ENCODE results near the gene RNF224. TPM values are rescaled to one million over a fixed set of nuclear protein-coding genes. Genes with fewer than 3 reads are reported as not detected.

RNF224 gene
- total and polyA plus RNA-seq, 2 of the 13 experiments (the other 11 are each of a cell fraction or from before 2014, with no cell fraction given) = 0.09 TPM; not detected in 1

DNA sequence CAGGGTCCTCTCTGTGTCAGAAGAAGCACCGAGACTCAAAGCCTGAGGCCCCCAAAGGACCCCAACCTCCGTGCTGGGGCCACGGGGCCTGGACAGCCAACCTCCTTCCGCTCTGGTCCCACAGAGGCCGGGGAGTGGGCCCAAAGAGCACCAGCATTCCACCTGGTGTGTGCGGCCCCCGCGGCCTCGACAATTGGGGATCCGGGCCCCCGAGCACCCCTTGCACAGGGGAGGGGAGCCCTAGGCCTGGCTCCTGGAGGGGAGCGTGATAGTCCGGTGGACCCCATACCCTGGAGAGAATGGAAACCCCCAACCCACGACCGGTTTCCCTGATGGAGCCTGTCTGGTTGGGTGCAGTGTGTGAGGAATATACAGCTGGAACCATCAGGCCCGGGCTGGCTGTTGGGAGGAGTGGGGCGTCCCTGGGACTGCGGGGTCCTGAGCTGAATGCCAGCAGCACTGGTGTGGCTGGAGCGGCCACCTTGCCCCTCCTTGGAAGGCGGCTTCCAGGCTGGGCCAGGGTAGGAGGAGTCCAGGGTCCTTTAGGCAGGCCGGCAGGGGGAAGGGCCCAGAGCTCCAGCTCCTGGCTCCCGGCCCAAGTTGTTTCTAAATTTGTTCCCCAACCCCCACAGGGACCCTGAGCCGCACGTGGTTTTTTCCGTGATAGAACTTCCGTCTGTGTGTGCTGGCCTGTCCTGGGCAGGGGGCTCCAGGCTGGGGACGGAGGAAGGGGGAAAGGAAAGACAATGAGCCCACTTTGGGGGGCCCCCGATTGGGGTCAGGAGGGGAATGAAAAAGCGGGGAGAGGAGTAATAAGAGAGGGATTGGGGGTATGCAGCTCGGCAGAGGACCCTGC lies 49.4 kb downstream of the RNF224 start (continued):
- TF ChIP-seq ZNF616 (CRISPR knock-in tag; IDR thresholded peaks at IDR 0.05; ENCODE audit: low read depth) = no peak
- TF ChIP-seq KMT2B (CRISPR knock-in tag; IDR thresholded peaks at IDR 0.05) = no peak
- 0 out of 2 replicates have a peak, but pooled peaks have one; percentile 16 for TF ChIP-seq BHLHE40 (IDR thresholded peaks at IDR 0.05; ENCODE audit: low read length)
- TF ChIP-seq, protein P1, sequence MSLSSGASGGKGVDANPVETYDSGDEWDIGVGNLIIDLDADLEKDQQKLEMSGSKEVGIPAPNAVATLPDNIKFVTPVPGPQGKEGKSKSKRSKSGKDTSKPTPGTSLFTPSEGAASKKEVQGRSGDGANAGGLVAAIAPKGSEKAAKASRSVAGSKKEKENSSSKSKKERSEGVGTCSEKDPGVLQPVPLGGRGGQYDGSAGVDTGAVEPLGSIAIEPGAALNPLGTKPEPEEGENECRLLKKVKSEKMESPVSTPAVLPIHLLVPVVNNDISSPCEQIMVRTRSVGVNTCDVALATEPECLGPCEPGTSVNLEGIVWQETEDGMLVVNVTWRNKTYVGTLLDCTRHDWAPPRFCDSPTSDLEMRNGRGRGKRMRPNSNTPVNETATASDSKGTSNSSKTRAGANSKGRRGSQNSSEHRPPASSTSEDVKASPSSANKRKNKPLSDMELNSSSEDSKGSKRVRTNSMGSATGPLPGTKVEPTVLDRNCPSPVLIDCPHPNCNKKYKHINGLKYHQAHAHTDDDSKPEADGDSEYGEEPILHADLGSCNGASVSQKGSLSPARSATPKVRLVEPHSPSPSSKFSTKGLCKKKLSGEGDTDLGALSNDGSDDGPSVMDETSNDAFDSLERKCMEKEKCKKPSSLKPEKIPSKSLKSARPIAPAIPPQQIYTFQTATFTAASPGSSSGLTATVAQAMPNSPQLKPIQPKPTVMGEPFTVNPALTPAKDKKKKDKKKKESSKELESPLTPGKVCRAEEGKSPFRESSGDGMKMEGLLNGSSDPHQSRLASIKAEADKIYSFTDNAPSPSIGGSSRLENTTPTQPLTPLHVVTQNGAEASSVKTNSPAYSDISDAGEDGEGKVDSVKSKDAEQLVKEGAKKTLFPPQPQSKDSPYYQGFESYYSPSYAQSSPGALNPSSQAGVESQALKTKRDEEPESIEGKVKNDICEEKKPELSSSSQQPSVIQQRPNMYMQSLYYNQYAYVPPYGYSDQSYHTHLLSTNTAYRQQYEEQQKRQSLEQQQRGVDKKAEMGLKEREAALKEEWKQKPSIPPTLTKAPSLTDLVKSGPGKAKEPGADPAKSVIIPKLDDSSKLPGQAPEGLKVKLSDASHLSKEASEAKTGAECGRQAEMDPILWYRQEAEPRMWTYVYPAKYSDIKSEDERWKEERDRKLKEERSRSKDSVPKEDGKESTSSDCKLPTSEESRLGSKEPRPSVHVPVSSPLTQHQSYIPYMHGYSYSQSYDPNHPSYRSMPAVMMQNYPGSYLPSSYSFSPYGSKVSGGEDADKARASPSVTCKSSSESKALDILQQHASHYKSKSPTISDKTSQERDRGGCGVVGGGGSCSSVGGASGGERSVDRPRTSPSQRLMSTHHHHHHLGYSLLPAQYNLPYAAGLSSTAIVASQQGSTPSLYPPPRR (CRISPR knock-in tag; IDR thresholded peaks at IDR 0.05; ENCODE audit: borderline replicate concordance) = no peak
- peak; percentile 10; the same call in 1 of the 2 replicates for TF ChIP-seq ZBTB20 (CRISPR knock-in tag; IDR thresholded peaks at IDR 0.05; ENCODE audit: borderline replicate concordance, low read depth)
- peak; percentile 17; the same call in 1 of the 2 replicates for TF ChIP-seq HNF4G (IDR thresholded peaks at IDR 0.05; ENCODE audit: borderline replicate concordance, low read depth, low read length)
- TF ChIP-seq HNF4G (CRISPR knock-in tag; IDR thresholded peaks at IDR 0.05; ENCODE audit: borderline replicate concordance, low read depth) = no peak
- TF ChIP-seq, protein P2, sequence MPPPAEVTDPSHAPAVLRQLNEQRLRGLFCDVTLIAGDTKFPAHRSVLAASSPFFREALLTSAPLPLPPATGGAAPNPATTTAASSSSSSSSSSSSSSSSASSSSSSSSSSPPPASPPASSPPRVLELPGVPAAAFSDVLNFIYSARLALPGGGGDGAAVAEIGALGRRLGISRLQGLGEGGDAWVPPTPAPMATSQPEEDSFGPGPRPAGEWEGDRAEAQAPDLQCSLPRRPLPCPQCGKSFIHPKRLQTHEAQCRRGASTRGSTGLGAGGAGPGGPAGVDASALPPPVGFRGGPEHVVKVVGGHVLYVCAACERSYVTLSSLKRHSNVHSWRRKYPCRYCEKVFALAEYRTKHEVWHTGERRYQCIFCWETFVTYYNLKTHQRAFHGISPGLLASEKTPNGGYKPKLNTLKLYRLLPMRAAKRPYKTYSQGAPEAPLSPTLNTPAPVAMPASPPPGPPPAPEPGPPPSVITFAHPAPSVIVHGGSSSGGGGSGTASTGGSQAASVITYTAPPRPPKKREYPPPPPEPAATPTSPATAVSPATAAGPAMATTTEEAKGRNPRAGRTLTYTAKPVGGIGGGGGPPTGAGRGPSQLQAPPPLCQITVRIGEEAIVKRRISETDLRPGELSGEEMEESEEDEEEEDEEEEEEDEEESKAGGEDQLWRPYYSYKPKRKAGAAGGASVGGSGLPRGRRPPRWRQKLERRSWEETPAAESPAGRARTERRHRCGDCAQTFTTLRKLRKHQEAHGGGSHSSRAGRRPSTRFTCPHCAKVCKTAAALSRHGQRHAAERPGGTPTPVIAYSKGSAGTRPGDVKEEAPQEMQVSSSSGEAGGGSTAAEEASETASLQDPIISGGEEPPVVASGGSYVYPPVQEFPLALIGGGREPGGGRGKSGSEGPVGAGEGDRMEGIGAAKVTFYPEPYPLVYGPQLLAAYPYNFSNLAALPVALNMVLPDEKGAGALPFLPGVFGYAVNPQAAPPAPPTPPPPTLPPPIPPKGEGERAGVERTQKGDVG (CRISPR knock-in tag; IDR thresholded peaks at IDR 0.05; ENCODE audit: borderline replicate concordance) = peak; percentile 61; the same call in 1 of the 2 replicates
- no peak for TF ChIP-seq PHF21A (CRISPR knock-in tag; IDR thresholded peaks at IDR 0.05)
- peak; percentile 2; the same call in 1 of the 2 replicates for TF ChIP-seq HNF4A (CRISPR knock-in tag; IDR thresholded peaks at IDR 0.05)
- no peak for TF ChIP-seq HMG20B (CRISPR knock-in tag; conservative IDR thresholded peaks at IDR 0.05)
- no peak for TF ChIP-seq NFE2L1 (CRISPR knock-in tag; IDR thresholded peaks at IDR 0.05; ENCODE audit: borderline replicate concordance)
- no peak for TF ChIP-seq RCOR2 (CRISPR knock-in tag; IDR thresholded peaks at IDR 0.05)
- TF ChIP-seq, protein P3, sequence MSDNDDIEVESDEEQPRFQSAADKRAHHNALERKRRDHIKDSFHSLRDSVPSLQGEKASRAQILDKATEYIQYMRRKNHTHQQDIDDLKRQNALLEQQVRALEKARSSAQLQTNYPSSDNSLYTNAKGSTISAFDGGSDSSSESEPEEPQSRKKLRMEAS (IDR thresholded peaks at IDR 0.05) = peak; percentile 79
- TF ChIP-seq NONO (IDR thresholded peaks at IDR 0.05) = no peak
- TF ChIP-seq NONO (CRISPR knock-in tag; conservative IDR thresholded peaks at IDR 0.05) = 0 out of 2 replicates have a peak, but pooled peaks have one; percentile 8
- no peak for TF ChIP-seq ZBTB21 (CRISPR knock-in tag; IDR thresholded peaks at IDR 0.05)
- TF ChIP-seq PCBP1 (IDR thresholded peaks at IDR 0.05; ENCODE audit: borderline replicate concordance, low read depth, low read length) = no peak
- peak; percentile 60; the same call in 1 of the 2 replicates for TF ChIP-seq EED (CRISPR knock-in tag; IDR thresholded peaks at IDR 0.05)
- TF ChIP-seq AKAP8 (CRISPR knock-in tag; IDR thresholded peaks at IDR 0.05) = peak; percentile 50; the same call in 1 of the 2 replicates
